ENCODE results near the gene TAB2. TPM values are rescaled to one million over a fixed set of nuclear protein-coding genes. Genes with fewer than 3 reads are reported as not detected.
A peak's percentile ranks its signal among the peaks of the same experiment; 100 is the strongest.

TAB2 gene
- polyA plus RNA-seq, 3 donors: 3.1 to 32.0 (median 6.0) TPM

DNA sequence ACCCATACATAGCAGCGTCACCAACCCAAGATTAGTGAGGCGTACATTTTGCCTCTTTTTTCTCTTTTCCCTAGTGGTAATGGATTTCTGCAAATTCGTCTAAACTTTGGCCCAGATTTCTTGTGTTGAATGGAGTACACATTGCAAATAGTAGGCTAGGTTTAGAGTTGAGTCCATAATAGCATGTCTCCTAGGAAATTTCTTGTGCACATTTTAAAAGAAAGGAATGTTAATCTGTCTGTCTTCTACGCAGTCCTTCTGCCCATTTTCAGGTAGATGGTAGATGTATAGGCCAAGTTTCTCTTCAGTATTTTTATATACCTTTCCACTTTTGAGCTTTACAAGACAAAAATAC lies 15.7 kb downstream of the TAB2 start:
- H3K9ac ChIP-seq (ENCODE audit: insufficient read depth, low read length, poor library complexity, severe bottlenecking): no peak overlapping the region
- peaks cover 39 to 51% of the 10 kb centered on the region in 2 donors for H3K4me1 ChIP-seq (ENCODE audit: control insufficient read depth in 1 of 2, insufficient read depth in 2 of 2, low read length in 2 of 2)
- no peaks in the 10 kb centered on the region for H3K9me3 ChIP-seq (replicated peaks in 1 of 2; ENCODE audit: control insufficient read depth in 1 of 2, insufficient read depth in 1 of 2, low read length in 2 of 2)
- peaks cover 85% of the 10 kb centered on the region for H3K4me1 Mint-ChIP-seq
- no peak overlapping the region for H3K4me3 Mint-ChIP-seq
- no peaks in the 10 kb centered on the region for H3K36me3 ChIP-seq (replicated peaks in 1 of 2; ENCODE audit: control insufficient read depth in 1 of 2, insufficient read depth in 2 of 2, low read length in 2 of 2)
- no CpG with 5 or more reads among the region's 4 CpGs for WGBS (ENCODE audit: insufficient coverage)
- peaks cover 100% of the 10 kb centered on the region for H4K20me1 ChIP-seq (ENCODE audit: insufficient read depth, low read length)
- H3K4me2 ChIP-seq (replicated peaks; ENCODE audit: extremely low read depth, low read length, poor library complexity, severe bottlenecking): no peak overlapping the region
- peaks cover 1 to 3% of the 10 kb centered on the region in 2 donors for H3K36me3 Mint-ChIP-seq
- no peaks in the 10 kb centered on the region for H3K27me3 Mint-ChIP-seq (ENCODE audit: low read depth in 3 of 3)
- H3K4me3 ChIP-seq (replicated peaks in 1 of 3; ENCODE audit: low read depth in 2 of 3, low read length in 3 of 3): no peak overlapping the region
- intact Hi-C loops (cut with micrococcal nuclease): no loop called here
- H3K27ac ChIP-seq (ENCODE audit: low read depth in 1 of 2, low read length in 2 of 2): peak overlapping the region in 1 of 2 donors; percentile 21
- H3K27ac Mint-ChIP-seq: no peak overlapping the region
- no peaks in the 10 kb centered on the region for H3K27me3 ChIP-seq (ENCODE audit: control insufficient read depth in 2 of 2, insufficient read depth in 2 of 2, low read length in 2 of 2)
- no peak overlapping the region for H2AFZ ChIP-seq (ENCODE audit: insufficient read depth, low read depth, low read length, poor library complexity, severe bottlenecking)
- TF ChIP-seq, protein P1, sequence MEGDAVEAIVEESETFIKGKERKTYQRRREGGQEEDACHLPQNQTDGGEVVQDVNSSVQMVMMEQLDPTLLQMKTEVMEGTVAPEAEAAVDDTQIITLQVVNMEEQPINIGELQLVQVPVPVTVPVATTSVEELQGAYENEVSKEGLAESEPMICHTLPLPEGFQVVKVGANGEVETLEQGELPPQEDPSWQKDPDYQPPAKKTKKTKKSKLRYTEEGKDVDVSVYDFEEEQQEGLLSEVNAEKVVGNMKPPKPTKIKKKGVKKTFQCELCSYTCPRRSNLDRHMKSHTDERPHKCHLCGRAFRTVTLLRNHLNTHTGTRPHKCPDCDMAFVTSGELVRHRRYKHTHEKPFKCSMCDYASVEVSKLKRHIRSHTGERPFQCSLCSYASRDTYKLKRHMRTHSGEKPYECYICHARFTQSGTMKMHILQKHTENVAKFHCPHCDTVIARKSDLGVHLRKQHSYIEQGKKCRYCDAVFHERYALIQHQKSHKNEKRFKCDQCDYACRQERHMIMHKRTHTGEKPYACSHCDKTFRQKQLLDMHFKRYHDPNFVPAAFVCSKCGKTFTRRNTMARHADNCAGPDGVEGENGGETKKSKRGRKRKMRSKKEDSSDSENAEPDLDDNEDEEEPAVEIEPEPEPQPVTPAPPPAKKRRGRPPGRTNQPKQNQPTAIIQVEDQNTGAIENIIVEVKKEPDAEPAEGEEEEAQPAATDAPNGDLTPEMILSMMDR (IDR thresholded peaks at IDR 0.05): no peak
- no peaks in the 10 kb centered on the region for H3K9me3 Mint-ChIP-seq
- DNase-seq: no peak
- H3K79me2 ChIP-seq (ENCODE audit: insufficient read depth, low read length): peaks cover 100% of the 10 kb centered on the region

DNA sequence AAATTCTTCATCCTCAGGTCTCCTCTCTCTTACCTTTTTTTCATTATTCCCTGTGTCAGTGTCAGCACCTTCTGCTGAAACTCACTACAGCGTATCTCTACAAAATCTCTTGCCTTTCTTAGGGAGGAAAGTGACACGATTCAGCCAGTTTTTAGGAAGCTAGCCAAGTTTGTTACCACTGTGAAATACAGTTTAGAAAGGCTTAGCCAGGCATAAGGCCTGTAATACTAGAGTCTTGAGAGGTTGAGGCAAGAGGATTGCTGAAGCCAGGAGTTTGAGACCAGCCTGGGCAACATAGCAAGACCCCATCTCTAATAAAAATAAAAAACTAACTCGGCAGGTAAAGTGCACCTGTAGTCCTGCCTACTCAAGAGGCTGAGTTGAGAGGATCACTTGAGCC lies 16.7 kb downstream of the TAB2 start:
- Histone ChIP-seq H3K27me3 (ENCODE audit: control insufficient read depth in 2 of 2, insufficient read depth in 2 of 2, low read length in 2 of 2) (no peaks in the 10 kb centered on the region), H3K9me3 (replicated peaks in 1 of 2; ENCODE audit: control insufficient read depth in 1 of 2, insufficient read depth in 1 of 2, low read length in 2 of 2) (no peaks in the 10 kb centered on the region), H3K4me1 (ENCODE audit: control insufficient read depth in 1 of 2, insufficient read depth in 2 of 2, low read length in 2 of 2) (peaks cover 39 to 51% of the 10 kb centered on the region in 2 donors), H4K20me1 (ENCODE audit: insufficient read depth, low read length) (peaks cover 100% of the 10 kb centered on the region), H2AFZ (ENCODE audit: insufficient read depth, low read depth, low read length, poor library complexity, severe bottlenecking) (no peak overlapping the region), H3K79me2 (ENCODE audit: insufficient read depth, low read length) (peaks cover 100% of the 10 kb centered on the region), H3K4me2 (replicated peaks; ENCODE audit: extremely low read depth, low read length, poor library complexity, severe bottlenecking) (no peak overlapping the region), H3K27ac (ENCODE audit: low read depth in 1 of 2, low read length in 2 of 2) (peak overlapping the region in 1 of 2 donors; percentile 38), H3K4me3 (replicated peaks in 1 of 3; ENCODE audit: low read depth in 2 of 3, low read length in 3 of 3) (no peak overlapping the region), H3K9ac (ENCODE audit: insufficient read depth, low read length, poor library complexity, severe bottlenecking) (no peak overlapping the region), H3K36me3 (replicated peaks in 1 of 2; ENCODE audit: control insufficient read depth in 1 of 2, insufficient read depth in 2 of 2, low read length in 2 of 2) (no peaks in the 10 kb centered on the region)
- TF ChIP-seq, protein P1 (IDR thresholded peaks at IDR 0.05): no peak
- intact Hi-C loops (cut with micrococcal nuclease): no loop called here
- Mint-ChIP-seq H3K27ac (peak overlapping the region in 5 of 7 donors; percentile 21 to 87 (median 74)), H3K4me1 (peaks cover 77% of the 10 kb centered on the region), H3K27me3 (ENCODE audit: low read depth in 3 of 3) (no peaks in the 10 kb centered on the region), H3K9me3 (no peaks in the 10 kb centered on the region), H3K4me3 (no peak overlapping the region), H3K36me3 (peaks cover 0 to 3% of the 10 kb centered on the region in 2 donors)
- WGBS (ENCODE audit: insufficient coverage): 83% methylated on average over 1 of the region's 3 CpGs
- peak in 1 of 3 donors; percentile 36 for DNase-seq
